ENCODE data around the gene ABHD12B.

- TF ChIP-seq, protein P1, sequence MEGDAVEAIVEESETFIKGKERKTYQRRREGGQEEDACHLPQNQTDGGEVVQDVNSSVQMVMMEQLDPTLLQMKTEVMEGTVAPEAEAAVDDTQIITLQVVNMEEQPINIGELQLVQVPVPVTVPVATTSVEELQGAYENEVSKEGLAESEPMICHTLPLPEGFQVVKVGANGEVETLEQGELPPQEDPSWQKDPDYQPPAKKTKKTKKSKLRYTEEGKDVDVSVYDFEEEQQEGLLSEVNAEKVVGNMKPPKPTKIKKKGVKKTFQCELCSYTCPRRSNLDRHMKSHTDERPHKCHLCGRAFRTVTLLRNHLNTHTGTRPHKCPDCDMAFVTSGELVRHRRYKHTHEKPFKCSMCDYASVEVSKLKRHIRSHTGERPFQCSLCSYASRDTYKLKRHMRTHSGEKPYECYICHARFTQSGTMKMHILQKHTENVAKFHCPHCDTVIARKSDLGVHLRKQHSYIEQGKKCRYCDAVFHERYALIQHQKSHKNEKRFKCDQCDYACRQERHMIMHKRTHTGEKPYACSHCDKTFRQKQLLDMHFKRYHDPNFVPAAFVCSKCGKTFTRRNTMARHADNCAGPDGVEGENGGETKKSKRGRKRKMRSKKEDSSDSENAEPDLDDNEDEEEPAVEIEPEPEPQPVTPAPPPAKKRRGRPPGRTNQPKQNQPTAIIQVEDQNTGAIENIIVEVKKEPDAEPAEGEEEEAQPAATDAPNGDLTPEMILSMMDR (IDR thresholded peaks at IDR 0.05): no peak
- TF ChIP-seq POLR2A (IDR thresholded peaks at IDR 0.05): no peak
- TF ChIP-seq POLR2AphosphoS5 (IDR thresholded peaks at IDR 0.05): no peak
These were observed 29.5 kb downstream of the ABHD12B start for GRCh38 chr14:50901361-50901760.

Data from prostate gland (tissue), 2 donors.